Right lobe of liver (tissue), 4 donors: ENCODE measurements around the gene ARMCX1.
"Not testable (repeated sequence)": the region's sequence is repeated elsewhere in the genome, so short reads cannot be mapped to it uniquely, and the experiment has no call there.

Experiments used
- POLR2A ChIP-seq: fragments of 450-650 bp; IDR thresholded peaks from one replicate; pipeline ENCODE4 v1.6.1; 2017; ENCODE audit warnings: antibody characterized with exemption, mild to moderate bottlenecking
- TF ChIP-seq, protein P1 (sequence below), 4 donors: fragments of 200-600 bp in 3 of 4; fragments of 450-650 bp in 1 of 4; IDR thresholded peaks; one replicate each; pipeline versions ENCODE4 v1.5.1 to v1.8.0; 2016 to 2022; ENCODE audit warnings: antibody characterized with exemption in 4 of 4, mild to moderate bottlenecking in 2 of 4
- donor health status: DM: no; HTN: no; CAD: no.
- donor health status: DM: no; HTN: no; CAD: no.
- donor health status: DM: no; HTN: yes; CAD: no.

DNA sequence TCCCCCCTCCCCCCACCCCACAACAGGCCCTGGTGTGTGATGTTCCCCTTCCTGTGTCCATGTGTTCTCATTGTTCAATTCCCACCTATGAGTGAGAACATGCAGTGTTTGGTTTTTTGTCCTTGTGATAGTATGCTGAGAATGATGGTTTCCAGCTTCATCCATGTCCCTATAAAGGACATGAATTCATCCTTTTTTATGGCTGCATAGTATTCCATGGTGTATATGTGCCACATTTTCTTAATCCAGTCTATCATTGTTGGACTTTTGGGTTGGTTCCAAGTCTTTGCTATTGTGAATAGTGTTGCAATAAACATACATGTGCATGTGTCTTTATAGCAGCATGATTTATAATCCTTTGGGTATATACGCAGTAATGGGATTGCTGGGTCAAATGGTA is 47.4 kb upstream of the ARMCX1 start:
- TF ChIP-seq, protein P1, sequence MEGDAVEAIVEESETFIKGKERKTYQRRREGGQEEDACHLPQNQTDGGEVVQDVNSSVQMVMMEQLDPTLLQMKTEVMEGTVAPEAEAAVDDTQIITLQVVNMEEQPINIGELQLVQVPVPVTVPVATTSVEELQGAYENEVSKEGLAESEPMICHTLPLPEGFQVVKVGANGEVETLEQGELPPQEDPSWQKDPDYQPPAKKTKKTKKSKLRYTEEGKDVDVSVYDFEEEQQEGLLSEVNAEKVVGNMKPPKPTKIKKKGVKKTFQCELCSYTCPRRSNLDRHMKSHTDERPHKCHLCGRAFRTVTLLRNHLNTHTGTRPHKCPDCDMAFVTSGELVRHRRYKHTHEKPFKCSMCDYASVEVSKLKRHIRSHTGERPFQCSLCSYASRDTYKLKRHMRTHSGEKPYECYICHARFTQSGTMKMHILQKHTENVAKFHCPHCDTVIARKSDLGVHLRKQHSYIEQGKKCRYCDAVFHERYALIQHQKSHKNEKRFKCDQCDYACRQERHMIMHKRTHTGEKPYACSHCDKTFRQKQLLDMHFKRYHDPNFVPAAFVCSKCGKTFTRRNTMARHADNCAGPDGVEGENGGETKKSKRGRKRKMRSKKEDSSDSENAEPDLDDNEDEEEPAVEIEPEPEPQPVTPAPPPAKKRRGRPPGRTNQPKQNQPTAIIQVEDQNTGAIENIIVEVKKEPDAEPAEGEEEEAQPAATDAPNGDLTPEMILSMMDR (IDR thresholded peaks at IDR 0.05): not testable (repeated sequence)
- TF ChIP-seq POLR2A: not testable (repeated sequence)
